K562 (cell line): ENCODE results near the gene SLC25A1. TPM values are rescaled to one million over a fixed set of nuclear protein-coding genes. Genes with fewer than 3 reads are reported as not detected.
A peak's percentile ranks its signal among the peaks of the same experiment; 100 is the strongest.

Experiments
- ATAC-seq: fragments of 200-7000 bp; cut with Tn5 transposase; 3 replicates; pipeline ENCODE4 v1.9.1; 2020; ENCODE audit warnings: moderate library complexity
- BruUV-seq: library from RNA; stranded (reverse); fragments of 400-500 nt; replicated peaks from 2 replicates; lab custom pipeline; 2021; lab: Mats Ljungman, UMichigan
- CTCF ChIA-PET: fragments of 300-600 bp; formaldehyde crosslinking; extraction: SDS; loops from one replicate; lab custom pipeline; 2021; ENCODE audit warnings: low intra/inter-chr PET ratio; lab: Yijun Ruan, JAX
- POLR2A ChIA-PET: fragments of 300-600, 350-650 bp; sonication (Branson Sonifier 250); formaldehyde crosslinking; extraction: SDS; loops from one replicate; lab custom pipeline; 2021; ENCODE audit warnings: antibody characterized with exemption, inconsistent platforms; lab: Yijun Ruan, JAX
- DNase-seq, 4 experiments: peaks; one replicate each; pipeline versions ENCODE4 v3.0.0 to v3.0.0-alpha.2; 2011 to 2018; ENCODE audit warnings: low spot score in 3 of 4, mixed read lengths in 3 of 4; ENCODE audit errors: extremely low read depth in 1 of 4
- FAIRE-seq: peaks from 2 replicates; lab custom pipeline; 2011; peaks lifted over from hg19 to GRCh38; lab: Jason Lieb, UNC
- H2AFZ ChIP-seq: 2 replicates; pipeline ENCODE4 v1.6.0; 2011; ENCODE audit warnings: low read depth, low read length, control low read depth, inconsistent platforms
- H3K27ac ChIP-seq: fragments of 200-600 bp; 3 replicates; pipeline ENCODE4 v1.8.0; 2011; ENCODE audit warnings: low read depth, mild to moderate bottlenecking, control low read depth, inconsistent platforms, low read length, moderate library complexity, mixed read lengths; ENCODE audit errors: extremely low read depth
- H3K27me3 ChIP-seq, 2 experiments: fragments of 300-600 bp in 1 of 2; 2 replicates in 1 of 2; 3 replicates in 1 of 2; pipeline versions ENCODE4 v1.6.0 to v1.8.0; 2011; ENCODE audit warnings: inconsistent platforms in 2 of 2, low read length in 2 of 2, mild to moderate bottlenecking in 1 of 2, mixed read lengths in 1 of 2, moderate library complexity in 1 of 2; ENCODE audit not compliant: control insufficient read depth in 2 of 2, insufficient read depth in 2 of 2
- H3K36me3 ChIP-seq: fragments of 300-600 bp; 3 replicates; pipeline ENCODE4 v1.8.0; 2011; ENCODE audit warnings: mild to moderate bottlenecking, low read length, inconsistent platforms; ENCODE audit not compliant: control insufficient read depth, insufficient read depth
- H3K4me1 ChIP-seq, 2 experiments: fragments of 200-600 bp in 1 of 2; replicated peaks in 1 of 2; 2 replicates in 1 of 2; 3 replicates in 1 of 2; pipeline versions ENCODE4 v1.5.1 to v1.8.0; 2011; ENCODE audit warnings: inconsistent platforms in 2 of 2, low read length in 2 of 2, mild to moderate bottlenecking in 1 of 2, mixed read lengths in 1 of 2, moderate library complexity in 1 of 2; ENCODE audit not compliant: control insufficient read depth in 2 of 2, insufficient read depth in 2 of 2
- H3K4me2 ChIP-seq: 2 replicates; pipeline ENCODE4 v1.6.1; 2011; ENCODE audit warnings: low read length, control low read depth, inconsistent platforms, mixed read lengths; ENCODE audit not compliant: insufficient read depth
- H3K4me3 ChIP-seq: fragments of 200-600 bp; sonication (generic), shearing (Covaris generic); 2 replicates; pipeline ENCODE4 v1.5.1; 2016; ENCODE audit warnings: control low read depth, inconsistent platforms
- H3K79me2 ChIP-seq: fragments of 200-600 bp; 3 replicates; pipeline ENCODE4 v1.8.0; 2011; ENCODE audit warnings: low read length, inconsistent platforms; ENCODE audit not compliant: control insufficient read depth, insufficient read depth
- H3K9ac ChIP-seq, 2 experiments: 2 replicates each; pipeline versions ENCODE4 v1.6.0 to v1.6.1; 2011; ENCODE audit warnings: low read depth in 2 of 2, low read length in 2 of 2, control low read depth in 1 of 2, inconsistent platforms in 1 of 2, mild to moderate bottlenecking in 1 of 2, mixed read lengths in 1 of 2; ENCODE audit not compliant: insufficient read depth in 1 of 2
- H3K9me1 ChIP-seq: one replicate; pipeline ENCODE4 v1.6.0; 2011; ENCODE audit warnings: inconsistent platforms, mild to moderate bottlenecking, low read length, moderate library complexity; ENCODE audit not compliant: control insufficient read depth, insufficient read depth
- H3K9me3 ChIP-seq: replicated peaks from 2 replicates; pipeline ENCODE4 v1.5.1; 2011; ENCODE audit warnings: low read depth, low read length, inconsistent platforms; ENCODE audit not compliant: control insufficient read depth, insufficient read depth
- H4K20me1 ChIP-seq: replicated peaks from 2 replicates; pipeline ENCODE4 v1.6.1; 2011; ENCODE audit warnings: low read length, inconsistent platforms, mixed read lengths; ENCODE audit not compliant: control insufficient read depth, insufficient read depth
- CHAMP1 ChIP-seq: fragments of 450-650 bp; IDR thresholded peaks from 2 replicates; pipeline ENCODE4 v1.6.1; 2016; ENCODE audit warnings: mild to moderate bottlenecking
- CREBBP ChIP-seq: IDR thresholded peaks from one replicate; pipeline ENCODE4 v1.6.1; 2012; ENCODE audit warnings: low read depth, mild to moderate bottlenecking, control low read depth, inconsistent platforms, low read length
- HBP1 ChIP-seq: fragments of 450-650 bp; formaldehyde crosslinking; IDR thresholded peaks from 2 replicates; pipeline ENCODE4 v1.4.0; 2022; ENCODE audit warnings: missing genetic modification characterization
- IFI16 ChIP-seq: fragments of 250-450 bp; sonication (Bioruptor Pico); IDR thresholded peaks from 2 replicates; pipeline ENCODE4 v2.1.2; 2022; ENCODE audit warnings: mild to moderate bottlenecking, inconsistent platforms
- RERE ChIP-seq: sonication (generic); formaldehyde crosslinking; IDR thresholded peaks from 2 replicates; pipeline ENCODE4 v1.8.0; 2023; ENCODE audit warnings: missing genetic modification reagents, mild to moderate bottlenecking, borderline replicate concordance
- TGIF2 ChIP-seq: sonication (generic); formaldehyde crosslinking; IDR thresholded peaks from 2 replicates; pipeline ENCODE4 v1.8.1; 2022; ENCODE audit warnings: mild to moderate bottlenecking, missing genetic modification reagents, moderate library complexity
- U2AF2 ChIP-seq: fragments of 200-400 bp; formaldehyde crosslinking; optimal IDR thresholded peaks from 2 replicates; pipeline ENCODE3; 2017; ENCODE audit warnings: low read depth, mild to moderate bottlenecking, low read length
- UBTF ChIP-seq, 2 experiments: IDR thresholded peaks; 2 replicates each; pipeline ENCODE4 v1.6.1; 2012; ENCODE audit warnings: improper control_type of control experiment in 2 of 2, low read depth in 2 of 2, low read length in 2 of 2, borderline replicate concordance in 1 of 2
- WGBS: fragments of 100-300 bp; shearing (Covaris generic); methylation state at CpG from one replicate; pipeline ENCODE4 v1.1.6; 2016; ENCODE audit warnings: low coverage, mixed read lengths; ENCODE audit not compliant: insufficient coverage; ENCODE audit errors: missing lambda C conversion rate; 5-methylcytosine and 5-hydroxymethylcytosine counted together
- in situ Hi-C: fragments of 300-500 bp; cut with MboI; formaldehyde crosslinking; loops from 4 replicates; pipeline ENCODE4 v1.15.0; 2018; ENCODE audit warnings: inconsistent platforms, mixed read lengths
- intact Hi-C: fragments of 100-400 bp; cut with micrococcal nuclease; formaldehyde crosslinking; loops from 2 replicates; pipeline ENCODE4 v1.14.2; 2022
- polyA plus RNA-seq, 8 experiments: library from polyadenylated mRNA; depleted of rRNA in 4 of 8; stranded (reverse) in 5 of 8; unstranded in 3 of 8; fragments of >200 nt; fragmentation: Nextera tagmentation in 2 of 8; fragmentation: Illumina TruSeq in 1 of 8; extraction: Ambion mirVana in 2 of 8; extraction: Trizol in 1 of 8; gene quantifications; 2 replicates each; pipeline versions ENCODE4 v1.2.1 to v1.2.3, GENCODE V29; 2011 to 2014; ENCODE audit warnings: inconsistent platforms in 1 of 8, missing spikeins in 1 of 8
- total RNA-seq, 7 experiments: library from RNA; depleted of rRNA in 6 of 7; stranded (reverse); fragments of >200 nt in 6 of 7; fragmentation: Illumina TruSeq in 2 of 7; extraction: Trizol in 2 of 7; gene quantifications; 2 replicates each; pipeline versions ENCODE4 v1.2.1 to v1.2.3, GENCODE V29; 2011 to 2021; ENCODE audit warnings: low replicate concordance in 1 of 7

SLC25A1 gene
- total and polyA plus RNA-seq, 9 of the 15 experiments (the other 6 are each of a cell fraction or from before 2014, with no cell fraction given): 11.0 to 408 (median 110) TPM

GRCh38 chr22:19225560-19225959 is 47.0 kb upstream of the SLC25A1 start:
- Histone ChIP-seq H3K36me3 (no peaks in the 10 kb centered on the region), H3K9ac (no peak overlapping the region), H3K9me1 (no peaks in the 10 kb centered on the region), H2AFZ (no peak overlapping the region), H3K4me1 (no peaks in the 10 kb centered on the region), H3K27me3 (peaks cover 6 to 9% of the 10 kb centered on the region in 2 experiments; a peak in 4 of 5 replicates), H3K79me2 (no peaks in the 10 kb centered on the region), H3K27ac (no peak overlapping the region), H3K4me3 (no peak overlapping the region), H4K20me1 (no peaks in the 10 kb centered on the region), H3K9me3 (no peaks in the 10 kb centered on the region), H3K4me2 (no peak overlapping the region)
- BruUV-seq: no TSS peak
- 11% methylated on average over 3 of the region's 3 CpGs for WGBS
- intact Hi-C loops: no loop called here
- ATAC-seq: no peak
- POLR2A ChIA-PET: interaction anchor here (0.7 to 2.3 kb wide), 4 partner anchors 10 to 335 kb away, joined by 3 to 13 read pairs (median 4); no protein-coding TSS in a partner anchor
- no peak for DNase-seq
- CTCF ChIA-PET: no interaction called here
- no peak for FAIRE-seq
- in situ Hi-C loops: no loop called here
- TF ChIP-seq IFI16 (CRISPR knock-in tag): no peak
- no peak for TF ChIP-seq HBP1 (CRISPR knock-in tag)
- TF ChIP-seq TGIF2 (CRISPR knock-in tag): 0 out of 2 replicates have a peak, but pooled peaks have one; percentile 59
- TF ChIP-seq U2AF2: no peak
- no peak for TF ChIP-seq CHAMP1
- 0 out of 4 replicates have a peak, but pooled peaks of 1 of the 2 experiments have one; percentile 12 for TF ChIP-seq UBTF (IDR thresholded peaks at IDR 0.05; ENCODE audit: borderline replicate concordance in 1 of 2, low read depth in 2 of 2, low read length in 2 of 2)
- TF ChIP-seq RERE (CRISPR knock-in tag): 0 out of 2 replicates have a peak, but pooled peaks have one; percentile 55
- TF ChIP-seq CREBBP: no peak
